Vagina (tissue), 2 donors: ENCODE results near the gene CEP128.

Source experiments
- CTCF ChIP-seq, 3 experiments: fragments of 450-650 bp in 2 of 3; fragments of 200-600 bp in 1 of 3; sonication (generic) in 1 of 3; IDR thresholded peaks; one replicate each; pipeline ENCODE4 v1.5.1; 2017 to 2019; ENCODE audit warnings: antibody characterized with exemption in 3 of 3, mild to moderate bottlenecking in 2 of 3, moderate library complexity in 2 of 3
- POLR2A ChIP-seq, 2 donors: fragments of 450-650 bp; IDR thresholded peaks; one replicate each; pipeline ENCODE4 v1.6.1; 2017; ENCODE audit warnings: antibody characterized with exemption in 2 of 2, mild to moderate bottlenecking in 2 of 2, moderate library complexity in 2 of 2
- POLR2AphosphoS5 ChIP-seq, 2 donors: sonication (generic); formaldehyde crosslinking; IDR thresholded peaks; one replicate each; pipeline ENCODE4 v1.9.0; 2017; ENCODE audit warnings: antibody characterized with exemption in 2 of 2, mild to moderate bottlenecking in 2 of 2, low read depth in 1 of 2; ENCODE audit not compliant: insufficient read depth in 1 of 2

GRCh38 chr14:80930095-80930494 is 11.4 kb downstream of the CEP128 start:
- TF ChIP-seq CTCF (IDR thresholded peaks at IDR 0.05): no peak
- no peak for TF ChIP-seq POLR2AphosphoS5 (IDR thresholded peaks at IDR 0.05; ENCODE audit: insufficient read depth in 1 of 2, low read depth in 1 of 2)
- TF ChIP-seq POLR2A (IDR thresholded peaks at IDR 0.05): no peak
